GM12878 (cell line): ENCODE data around the gene EPHB1. TPM values are rescaled to one million over a fixed set of nuclear protein-coding genes. Genes with fewer than 3 reads are reported as not detected.

Experiments
- ATAC-seq: fragments of 200-7000 bp; cut with Tn5 transposase; 3 replicates; pipeline ENCODE4 v1.9.1; 2020; ENCODE audit warnings: mild to moderate bottlenecking, moderate library complexity
- BruUV-seq: library from RNA; stranded (reverse); fragments of 400-500 nt; replicated peaks from 2 replicates; lab custom pipeline; 2021; lab: Mats Ljungman, UMichigan
- CTCF ChIA-PET: fragments of 300-600 bp; sonication (Branson Sonifier 250); formaldehyde crosslinking; extraction: SDS; loops from one replicate; lab custom pipeline; 2021; ENCODE audit warnings: inconsistent platforms; lab: Yijun Ruan, JAX
- POLR2A ChIA-PET: fragments of 350-600 bp; formaldehyde crosslinking; extraction: SDS; loops from one replicate; lab custom pipeline; 2021; ENCODE audit warnings: inconsistent platforms; lab: Charles Lee
- RAD21 ChIA-PET: fragments of 300-600 bp; sonication (Branson Sonifier 250); formaldehyde crosslinking; loops from one replicate; lab custom pipeline; 2023; ENCODE audit warnings: antibody characterized with exemption; ENCODE audit not compliant: unreplicated experiment; lab: Charles Lee
- SMC1A ChIA-PET: fragments of 300-600 bp; sonication (Branson Sonifier 250); formaldehyde crosslinking; loops from one replicate; lab custom pipeline; 2023; ENCODE audit not compliant: unreplicated experiment, uncharacterized antibody; lab: Charles Lee
- DNase-seq: peaks from one replicate; pipeline ENCODE4 v3.0.0-alpha.2; 2011; ENCODE audit warnings: low read depth, low spot score
- FAIRE-seq: peaks from 3 replicates; lab custom pipeline; 2011; peaks lifted over from hg19 to GRCh38; lab: Jason Lieb, UNC
- H2AFZ ChIP-seq: 2 replicates; pipeline ENCODE4 v1.6.0; 2011; ENCODE audit warnings: low read depth, low read length, control low read depth; ENCODE audit not compliant: control insufficient read depth
- H3K27ac ChIP-seq: 2 replicates; pipeline ENCODE4 v1.5.1; 2011; ENCODE audit warnings: control low read depth; ENCODE audit not compliant: control insufficient read depth, insufficient read depth
- H3K27me3 ChIP-seq, 2 experiments: replicated peaks in 1 of 2; 2 replicates each; pipeline versions ENCODE4 v1.6.0 to v1.6.1; 2011; ENCODE audit warnings: low read length in 1 of 2; ENCODE audit not compliant: control insufficient read depth in 2 of 2, insufficient read depth in 2 of 2
- H3K36me3 ChIP-seq, 2 experiments: 2 replicates each; pipeline ENCODE4 v1.5.1; 2011; ENCODE audit warnings: low read length in 1 of 2; ENCODE audit not compliant: control insufficient read depth in 2 of 2, insufficient read depth in 2 of 2
- H3K4me1 ChIP-seq: 2 replicates; pipeline ENCODE4 v1.6.1; 2011; ENCODE audit warnings: mild to moderate bottlenecking, low read length, moderate library complexity, mixed read lengths; ENCODE audit not compliant: control insufficient read depth, insufficient read depth
- H3K4me2 ChIP-seq: 2 replicates; pipeline ENCODE4 v1.6.0; 2011; ENCODE audit warnings: control low read depth; ENCODE audit not compliant: control insufficient read depth, insufficient read depth
- H3K4me3 ChIP-seq: fragments of 200-600 bp; sonication (generic); 2 replicates; pipeline ENCODE4 v1.5.1; 2016
- H3K79me2 ChIP-seq: 2 replicates; pipeline ENCODE4 v1.6.0; 2011; ENCODE audit warnings: low read length; ENCODE audit not compliant: control insufficient read depth, insufficient read depth
- H3K9ac ChIP-seq: 2 replicates; pipeline ENCODE4 v1.8.0; 2011; ENCODE audit warnings: low read length, control low read depth, mixed read lengths; ENCODE audit not compliant: control insufficient read depth, insufficient read depth
- H3K9me3 ChIP-seq: replicated peaks from 3 replicates; pipeline ENCODE4 v1.5.1; 2011; ENCODE audit warnings: mild to moderate bottlenecking, low read length; ENCODE audit not compliant: control insufficient read depth, insufficient read depth
- H4K20me1 ChIP-seq: 2 replicates; pipeline ENCODE4 v1.6.0; 2011; ENCODE audit not compliant: control insufficient read depth, insufficient read depth
- BACH1 ChIP-seq: fragments of 450-650 bp; IDR thresholded peaks from 2 replicates; pipeline ENCODE4 v1.6.1; 2017; ENCODE audit warnings: mild to moderate bottlenecking, borderline replicate concordance
- EP300 ChIP-seq, 2 experiments: fragments of 150-350 bp in 1 of 2; IDR thresholded peaks; 2 replicates each; pipeline ENCODE4 v1.6.1; 2011 to 2012; ENCODE audit warnings: low read depth in 2 of 2, low read length in 2 of 2, borderline replicate concordance in 1 of 2, improper control_type of control experiment in 1 of 2, inconsistent platforms in 1 of 2; ENCODE audit not compliant: control insufficient read depth in 1 of 2
- GATAD2B ChIP-seq: fragments of 450-650 bp; conservative IDR thresholded peaks from 2 replicates; pipeline ENCODE4 v1.6.1; 2017; ENCODE audit warnings: low read depth, mild to moderate bottlenecking, moderate library complexity
- MYC ChIP-seq: IDR thresholded peaks from 2 replicates; pipeline ENCODE4 v1.6.1; 2011; ENCODE audit warnings: mild to moderate bottlenecking, low read length, moderate library complexity, inconsistent platforms; ENCODE audit not compliant: insufficient read depth, insufficient replicate concordance, insufficient read length, severe bottlenecking
- PAX5 ChIP-seq: IDR thresholded peaks from 2 replicates; pipeline ENCODE4 v1.6.1; 2011; ENCODE audit warnings: low read depth, low read length, borderline replicate concordance
- PML ChIP-seq: IDR thresholded peaks from 2 replicates; pipeline ENCODE4 v1.6.1; 2012; ENCODE audit warnings: low read length, inconsistent platforms
- POLR2A ChIP-seq: IDR thresholded peaks from 2 replicates; pipeline ENCODE4 v1.6.1; 2011; ENCODE audit warnings: low read depth, mild to moderate bottlenecking, low read length
- RAD21 ChIP-seq: IDR thresholded peaks from 2 replicates; pipeline ENCODE4 v1.6.1; 2011; ENCODE audit warnings: mild to moderate bottlenecking, low read depth, low read length, moderate library complexity; ENCODE audit not compliant: insufficient read depth
- WGBS: methylation state at CpG from one replicate; pipeline ENCODE4 v1.1.6; 2016; ENCODE audit warnings: low lambda C conversion rate; ENCODE audit not compliant: insufficient replicate concordance, insufficient coverage; ENCODE audit errors: missing lambda C conversion rate; 5-methylcytosine and 5-hydroxymethylcytosine counted together
- in situ Hi-C: fragments of 300-500 bp; cut with MboI; formaldehyde crosslinking; loops from 9 replicates; pipeline ENCODE4 v1.14.3; 2018; ENCODE audit warnings: mixed read lengths
- intact Hi-C: fragments of 100-400 bp; cut with micrococcal nuclease; formaldehyde crosslinking; loops from one replicate; pipeline ENCODE4 v1.14.2; 2022; ENCODE audit not compliant: unreplicated experiment
- polyA plus RNA-seq, 11 experiments: library from polyadenylated mRNA; depleted of rRNA in 4 of 11; unstranded in 6 of 11; stranded (reverse) in 5 of 11; fragments of >200 nt; fragmentation: Nextera tagmentation in 4 of 11; fragmentation: Illumina TruSeq in 1 of 11; extraction: Ambion mirVana in 4 of 11; extraction: Trizol in 1 of 11; gene quantifications; 1 replicate in 1 of 11; 2 replicates in 10 of 11; pipeline versions ENCODE4 v1.2.1 to v1.2.3, GENCODE V29; 2011 to 2016; ENCODE audit warnings: inconsistent platforms in 2 of 11, missing spikeins in 2 of 11, low read depth in 1 of 11
- total RNA-seq, 4 experiments: library from RNA; depleted of rRNA in 3 of 4; stranded (reverse); fragments of >200 nt in 3 of 4; fragmentation: Illumina TruSeq in 1 of 4; extraction: Trizol in 1 of 4; gene quantifications; 2 replicates each; pipeline versions ENCODE4 v1.2.1 to v1.2.3, GENCODE V29; 2013 to 2021
- TF ChIP-seq, protein P1 (sequence below): IDR thresholded peaks from 2 replicates; pipeline ENCODE4 v1.6.1; 2011; ENCODE audit warnings: low read depth, low read length, improper control_type of control experiment, borderline replicate concordance
- TF ChIP-seq, protein P2 (sequence below): fragments of 450-650 bp; IDR thresholded peaks from 2 replicates; pipeline ENCODE4 v1.6.1; 2017; ENCODE audit warnings: mild to moderate bottlenecking, low read depth, inconsistent platforms; ENCODE audit not compliant: poor library complexity, severe bottlenecking

EPHB1 gene
- total and polyA plus RNA-seq, 10 of the 15 experiments (the other 5 are each of a cell fraction or from before 2014, with no cell fraction given): 0.33 to 23.8 (median 1.2) TPM

DNA sequence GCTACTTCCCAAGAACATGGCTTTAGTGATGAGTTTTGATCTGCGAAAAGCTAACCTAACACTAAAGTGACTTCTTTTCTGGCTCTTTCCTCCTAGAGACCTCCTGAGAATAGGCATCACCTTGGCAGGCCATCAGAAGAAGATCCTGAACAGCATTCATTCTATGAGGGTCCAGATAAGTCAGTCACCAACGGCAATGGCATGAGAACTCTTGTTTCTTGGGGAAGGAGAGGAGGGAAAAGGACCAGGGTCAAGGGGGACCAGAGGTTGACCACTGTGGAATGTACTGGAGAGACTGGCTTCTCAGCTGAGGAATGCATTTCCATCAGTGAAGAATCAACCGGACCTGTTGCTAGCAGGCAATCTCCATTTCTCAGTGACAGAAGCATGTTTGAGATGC lies 463.9 kb downstream of the EPHB1 start:
- ATAC-seq: no peak
- in situ Hi-C loops: no loop called here
- H3K4me3 ChIP-seq: no peak overlapping the region
- no peak overlapping the region for H3K27ac ChIP-seq
- H3K4me2 ChIP-seq: no peak overlapping the region
- no peaks in the 10 kb centered on the region for H3K9me3 ChIP-seq
- FAIRE-seq: no peak
- H3K79me2 ChIP-seq: no peaks in the 10 kb centered on the region
- POLR2A ChIA-PET: no interaction called here
- DNase-seq: no peak
- CTCF ChIA-PET: no interaction called here
- H3K36me3 ChIP-seq: peaks cover 0 to 3% of the 10 kb centered on the region in 2 experiments; a peak in 2 of 4 replicates
- SMC1A ChIA-PET: no interaction called here
- no peak overlapping the region for H2AFZ ChIP-seq
- WGBS: 77% methylated on average over 3 of the region's 3 CpGs
- H3K4me1 ChIP-seq: no peaks in the 10 kb centered on the region
- BruUV-seq: no TSS peak
- RAD21 ChIA-PET: no interaction called here
- no peaks in the 10 kb centered on the region for H3K27me3 ChIP-seq
- no peaks in the 10 kb centered on the region for H4K20me1 ChIP-seq
- intact Hi-C loops: no loop called here
- TF ChIP-seq MYC (no peak), EP300 (IDR thresholded peaks at IDR 0.05; ENCODE audit: borderline replicate concordance in 1 of 2, control insufficient read depth in 1 of 2, low read depth in 2 of 2, low read length in 2 of 2) (no peak), PML (no peak), POLR2A (no peak), PAX5 (no peak), BACH1 (no peak), GATAD2B (no peak), RAD21 (no peak)
- TF ChIP-seq, protein P1, sequence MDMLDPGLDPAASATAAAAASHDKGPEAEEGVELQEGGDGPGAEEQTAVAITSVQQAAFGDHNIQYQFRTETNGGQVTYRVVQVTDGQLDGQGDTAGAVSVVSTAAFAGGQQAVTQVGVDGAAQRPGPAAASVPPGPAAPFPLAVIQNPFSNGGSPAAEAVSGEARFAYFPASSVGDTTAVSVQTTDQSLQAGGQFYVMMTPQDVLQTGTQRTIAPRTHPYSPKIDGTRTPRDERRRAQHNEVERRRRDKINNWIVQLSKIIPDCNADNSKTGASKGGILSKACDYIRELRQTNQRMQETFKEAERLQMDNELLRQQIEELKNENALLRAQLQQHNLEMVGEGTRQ: no peak
- TF ChIP-seq, protein P2, sequence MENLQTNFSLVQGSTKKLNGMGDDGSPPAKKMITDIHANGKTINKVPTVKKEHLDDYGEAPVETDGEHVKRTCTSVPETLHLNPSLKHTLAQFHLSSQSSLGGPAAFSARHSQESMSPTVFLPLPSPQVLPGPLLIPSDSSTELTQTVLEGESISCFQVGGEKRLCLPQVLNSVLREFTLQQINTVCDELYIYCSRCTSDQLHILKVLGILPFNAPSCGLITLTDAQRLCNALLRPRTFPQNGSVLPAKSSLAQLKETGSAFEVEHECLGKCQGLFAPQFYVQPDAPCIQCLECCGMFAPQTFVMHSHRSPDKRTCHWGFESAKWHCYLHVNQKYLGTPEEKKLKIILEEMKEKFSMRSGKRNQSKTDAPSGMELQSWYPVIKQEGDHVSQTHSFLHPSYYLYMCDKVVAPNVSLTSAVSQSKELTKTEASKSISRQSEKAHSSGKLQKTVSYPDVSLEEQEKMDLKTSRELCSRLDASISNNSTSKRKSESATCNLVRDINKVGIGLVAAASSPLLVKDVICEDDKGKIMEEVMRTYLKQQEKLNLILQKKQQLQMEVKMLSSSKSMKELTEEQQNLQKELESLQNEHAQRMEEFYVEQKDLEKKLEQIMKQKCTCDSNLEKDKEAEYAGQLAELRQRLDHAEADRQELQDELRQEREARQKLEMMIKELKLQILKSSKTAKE: no peak
- no peak overlapping the region for H3K9ac ChIP-seq
